HG03108 (cell line): ENCODE data around the gene CRAT.

Source experiments
- ATAC-seq: cut with Tn5 transposase; IDR thresholded peaks from one replicate; pipeline ENCODE4 v1.9.1; 2021; ENCODE audit warnings: moderate library complexity; ENCODE audit not compliant: unreplicated experiment

CRAT gene

GRCh38 chr9:129068990-129069861 lies 41.4 kb downstream of the CRAT start:
- ATAC-seq = peak; percentile 61

- ATAC-seq = no peak
Observed at GRCh38 chr9:129068110-129068509, 42.5 kb downstream of the CRAT start.

GRCh38 chr9:129064499-129064908 lies 46.1 kb downstream of the CRAT start:
- no peak for ATAC-seq

- no peak for ATAC-seq
Observed at GRCh38 chr9:129063061-129063460, 47.5 kb downstream of the CRAT start.

- no peak for ATAC-seq
Observed at GRCh38 chr9:129060991-129061390, 49.6 kb downstream of the CRAT start.

GRCh38 chr9:129059796-129060785 lies 50.5 kb downstream of the CRAT start:
- ATAC-seq = no peak

- ATAC-seq = no peak
Observed at GRCh38 chr9:129058965-129059795, 51.4 kb downstream of the CRAT start.

- no peak for ATAC-seq
Observed at GRCh38 chr9:129054163-129054851, 56.3 kb downstream of the CRAT start.

- no peak for ATAC-seq
Observed at GRCh38 chr9:129053020-129053419, 57.6 kb downstream of the CRAT start.

GRCh38 chr9:129052592-129052991 lies 58.0 kb downstream of the CRAT start:
- ATAC-seq = no peak
